Upper lobe of left lung (tissue), 4 donors: ENCODE data around the gene PMVK.

Source experiments
- CTCF ChIP-seq, 6 experiments: fragments of 450-650 bp in 4 of 6; fragments of 200-600 bp in 2 of 6; sonication (generic) in 2 of 6; IDR thresholded peaks; one replicate each; pipeline ENCODE4 v1.5.1; 2016 to 2019; ENCODE audit warnings: antibody characterized with exemption in 6 of 6
- POLR2A ChIP-seq, 4 donors: fragments of 450-650 bp; IDR thresholded peaks; one replicate each; pipeline ENCODE4 v1.5.1; 2016 to 2017; ENCODE audit warnings: antibody characterized with exemption in 4 of 4, mild to moderate bottlenecking in 2 of 4

- TF ChIP-seq CTCF (IDR thresholded peaks at IDR 0.05) (no peak), POLR2A (IDR thresholded peaks at IDR 0.05) (no peak)
These were observed 29.6 kb upstream of the PMVK start for GRCh38 chr1:154966111-154966510.
